A549 treated with Hydrocortisone at 1 μM for 4 hours (cell line): ENCODE measurements around the gene SMCO4. TPM values are rescaled to one million over a fixed set of nuclear protein-coding genes. Genes with fewer than 3 reads are reported as not detected.

ENCODE experiments used
- total RNA-seq: library from RNA; stranded (reverse); fragments of 200-300 nt; extraction: Qiagen RNA extraction; gene quantifications from 5 replicates; pipeline ENCODE4 v1.2.3, GENCODE V29; 2022

The SMCO4 gene, protein sequence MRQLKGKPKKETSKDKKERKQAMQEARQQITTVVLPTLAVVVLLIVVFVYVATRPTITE
- total RNA-seq, result 18.8 to 23.0 TPM (median 21.5 TPM) in 5 replicates

DNA sequence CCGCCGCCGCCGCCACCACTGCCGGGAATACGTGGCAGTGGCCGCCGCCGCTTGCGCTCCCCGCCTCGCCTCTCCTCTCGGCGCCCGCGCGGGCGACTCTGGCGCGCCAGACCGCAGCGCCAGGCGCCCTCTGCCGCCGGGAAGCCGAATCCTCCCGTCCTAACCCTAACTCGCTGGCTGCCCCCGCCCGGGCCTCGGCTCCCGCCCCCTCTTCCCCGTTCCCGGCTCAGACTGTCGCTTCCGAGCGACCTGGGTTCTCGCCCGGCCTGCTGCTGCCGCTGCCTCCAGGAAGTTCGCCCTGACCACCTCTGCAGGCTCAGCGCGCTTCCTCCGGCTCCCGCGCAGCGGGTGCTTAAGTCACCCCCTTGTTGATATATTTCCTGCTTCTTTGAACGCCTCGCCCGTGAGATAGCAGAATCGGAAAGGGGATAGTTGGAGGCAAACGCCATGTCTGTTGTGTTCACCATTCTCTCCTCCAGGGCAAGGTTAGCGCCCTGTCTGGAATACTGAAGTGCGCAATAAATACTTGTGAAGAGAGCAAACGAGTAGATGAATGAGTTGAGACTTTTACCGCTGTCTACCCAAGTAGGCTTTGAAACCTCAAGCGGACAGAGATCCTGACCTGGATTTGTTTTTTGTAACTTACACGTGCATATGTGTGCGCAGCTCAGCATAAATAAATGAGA lies at the start of gene SMCO4:
TSS of gene SMCO4 (minus strand) at position 100 of the 686 bp plus-strand sequence. CDS start 64,202 bp downstream, outside the sequence.

Other genes with a start within 250 kb of the SMCO4 start
- 0.05 TPM in 1 of 5 replicates, not detected in the others for gene DEUP1, start 212.6 kb downstream of the SMCO4 start, total RNA-seq
- 5.6 to 8.4 TPM (median 6.1 TPM) in 5 replicates for gene CEP295, start 118.3 kb upstream of the SMCO4 start, total RNA-seq
- 89.4 to 97.8 TPM (median 95.5 TPM) in 5 replicates for gene TAF1D, start 198.1 kb upstream of the SMCO4 start, total RNA-seq
- 14.0 to 18.7 TPM (median 14.2 TPM) in 5 replicates for gene C11orf54, start 198.3 kb upstream of the SMCO4 start, total RNA-seq
- 20.1 to 25.3 TPM (median 22.7 TPM) in 5 replicates for gene MED17, start 240.9 kb upstream of the SMCO4 start, total RNA-seq